Epithelial cell of proximal tubule (primary cell): ENCODE measurements around the gene GPLD1. TPM values are rescaled to one million over a fixed set of nuclear protein-coding genes. Genes with fewer than 3 reads are reported as not detected.
A peak's percentile ranks its signal among the peaks of the same experiment; 100 is the strongest.
"Not testable (repeated sequence)": the region's sequence is repeated elsewhere in the genome, so short reads cannot be mapped to it uniquely, and the experiment has no call there.

Experiments used
- DNase-seq: peaks from one replicate; pipeline ENCODE4 v3.0.0-alpha.2; 2011; ENCODE audit warnings: low read depth
- H3K4me3 ChIP-seq: 2 replicates; pipeline ENCODE4 v1.5.1; 2011; ENCODE audit warnings: low read depth, mild to moderate bottlenecking, low read length
- total RNA-seq: library from RNA; depleted of rRNA; stranded (reverse); fragments of >200 nt; gene quantifications from 2 replicates; pipeline ENCODE4 v1.2.3, GENCODE V29; 2015
- TF ChIP-seq, protein P1 (sequence below): conservative IDR thresholded peaks from 2 replicates; pipeline ENCODE4 v1.5.1; 2012; ENCODE audit warnings: low read depth, mild to moderate bottlenecking, low read length

The GPLD1 gene
- total RNA-seq, 1 donor from 2014 or later = 0.75 TPM

DNA sequence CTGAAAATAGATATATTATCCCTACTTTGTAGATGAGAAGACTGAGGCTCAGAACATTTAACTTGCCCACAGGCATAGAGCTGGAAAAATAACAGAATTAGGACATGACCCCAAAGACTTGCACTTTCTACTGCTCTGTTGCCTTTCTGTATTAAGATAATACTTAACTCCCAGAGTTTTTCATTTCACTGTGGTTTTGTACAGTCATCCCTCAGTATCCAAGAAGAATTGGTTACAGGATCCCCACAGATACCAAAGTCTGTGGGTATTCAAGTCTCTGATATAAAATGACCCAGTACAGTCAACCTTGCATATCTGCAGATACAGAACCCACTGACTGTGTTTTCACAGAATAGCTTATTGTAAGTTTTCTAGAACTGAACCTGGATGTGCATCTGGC is 69.9 kb downstream of the GPLD1 start:
- no peak overlapping the region for H3K4me3 ChIP-seq
- TF ChIP-seq, protein P1, sequence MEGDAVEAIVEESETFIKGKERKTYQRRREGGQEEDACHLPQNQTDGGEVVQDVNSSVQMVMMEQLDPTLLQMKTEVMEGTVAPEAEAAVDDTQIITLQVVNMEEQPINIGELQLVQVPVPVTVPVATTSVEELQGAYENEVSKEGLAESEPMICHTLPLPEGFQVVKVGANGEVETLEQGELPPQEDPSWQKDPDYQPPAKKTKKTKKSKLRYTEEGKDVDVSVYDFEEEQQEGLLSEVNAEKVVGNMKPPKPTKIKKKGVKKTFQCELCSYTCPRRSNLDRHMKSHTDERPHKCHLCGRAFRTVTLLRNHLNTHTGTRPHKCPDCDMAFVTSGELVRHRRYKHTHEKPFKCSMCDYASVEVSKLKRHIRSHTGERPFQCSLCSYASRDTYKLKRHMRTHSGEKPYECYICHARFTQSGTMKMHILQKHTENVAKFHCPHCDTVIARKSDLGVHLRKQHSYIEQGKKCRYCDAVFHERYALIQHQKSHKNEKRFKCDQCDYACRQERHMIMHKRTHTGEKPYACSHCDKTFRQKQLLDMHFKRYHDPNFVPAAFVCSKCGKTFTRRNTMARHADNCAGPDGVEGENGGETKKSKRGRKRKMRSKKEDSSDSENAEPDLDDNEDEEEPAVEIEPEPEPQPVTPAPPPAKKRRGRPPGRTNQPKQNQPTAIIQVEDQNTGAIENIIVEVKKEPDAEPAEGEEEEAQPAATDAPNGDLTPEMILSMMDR = no peak
- no peak for DNase-seq

DNA sequence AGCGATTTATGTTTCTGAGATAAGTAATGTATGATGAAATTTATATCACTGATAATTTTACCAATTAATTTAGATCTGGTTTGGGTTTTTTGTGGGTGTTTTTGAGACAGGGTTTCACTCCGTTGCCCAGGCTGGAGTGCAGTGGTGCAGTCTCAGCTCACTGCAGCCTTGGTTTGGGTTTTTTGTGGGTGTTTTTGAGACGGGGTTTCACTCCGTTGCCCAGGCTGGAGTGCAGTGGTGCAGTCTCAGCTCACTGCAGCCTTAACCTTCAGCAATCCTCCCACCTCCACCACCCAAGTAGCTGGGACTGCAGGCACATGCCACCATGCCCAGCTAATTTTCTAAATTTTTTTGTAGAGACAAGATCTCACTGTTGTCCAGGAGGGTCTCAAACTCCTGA is 73.6 kb downstream of the GPLD1 start:
- H3K4me3 ChIP-seq = no peak overlapping the region
- DNase-seq = no peak
- TF ChIP-seq, protein P1 = no peak

DNA sequence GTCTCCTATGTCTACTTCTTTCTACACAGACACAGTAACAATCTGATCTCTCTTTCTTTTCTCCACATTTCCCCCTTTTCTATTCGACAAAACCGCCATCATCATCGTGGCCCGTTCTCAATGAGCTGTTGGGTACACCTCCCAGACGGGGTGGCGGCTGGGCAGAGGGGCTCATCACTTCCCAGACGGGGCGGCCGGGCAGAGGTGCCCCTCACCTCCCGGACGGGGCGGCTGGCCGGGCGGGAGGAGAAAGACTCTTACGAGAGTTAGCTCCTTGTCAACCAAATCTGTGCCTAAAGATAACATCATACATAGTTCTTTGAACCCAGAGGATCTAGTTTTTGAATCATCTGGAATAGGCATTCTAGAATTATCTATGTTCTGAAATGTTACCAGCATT is 74.8 kb downstream of the GPLD1 start:
- not testable (repeated sequence) for DNase-seq, H3K4me3 ChIP-seq

- no peak overlapping the region for H3K4me3 ChIP-seq
- TF ChIP-seq, protein P1 = no peak
- no peak for DNase-seq
Measured at GRCh38 chr6:24412294-24412693, 77.1 kb downstream of the GPLD1 start.

- no peak overlapping the region for H3K4me3 ChIP-seq
- TF ChIP-seq, protein P1 = no peak
Measured at GRCh38 chr6:24410622-24411021, 78.8 kb downstream of the GPLD1 start.

DNA sequence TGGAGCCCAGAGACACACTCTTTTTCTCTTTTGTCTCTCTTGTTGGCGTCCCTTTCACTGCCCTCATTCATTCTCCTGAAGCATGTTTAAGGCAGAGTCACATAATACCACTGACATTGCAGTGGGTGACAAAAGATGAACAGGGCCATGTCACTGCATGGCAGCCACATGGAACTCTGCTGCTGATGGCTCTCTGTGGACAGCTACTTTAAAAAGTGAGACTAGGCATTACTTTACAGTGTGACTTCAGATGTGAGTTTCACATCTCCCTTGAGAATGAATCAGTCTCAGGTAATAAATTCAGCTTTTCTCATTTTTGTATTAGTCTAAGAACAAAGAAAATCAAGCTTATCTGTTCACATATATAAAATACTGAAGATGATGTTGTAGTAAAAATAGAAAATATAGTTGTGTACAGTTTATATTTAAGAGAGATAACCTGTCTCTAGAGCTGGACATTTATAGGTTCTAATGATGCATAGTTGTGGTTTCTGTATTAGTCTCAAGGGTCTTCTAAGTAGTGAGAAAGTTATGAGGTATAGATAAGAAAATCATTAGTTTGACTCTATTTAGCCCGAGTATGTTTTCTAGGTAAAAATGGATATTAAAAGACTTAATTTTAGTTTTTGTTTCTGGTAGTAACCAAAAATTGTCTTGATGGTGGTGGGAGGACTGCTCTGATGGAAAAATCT is 80.5 kb downstream of the GPLD1 start:
- no peak overlapping the region for H3K4me3 ChIP-seq
- no peak for DNase-seq
- TF ChIP-seq, protein P1 = no peak

More at GRCh38 chr6:24410622-24411021, 78.8 kb downstream of the GPLD1 start:
- no peak for DNase-seq

DNA sequence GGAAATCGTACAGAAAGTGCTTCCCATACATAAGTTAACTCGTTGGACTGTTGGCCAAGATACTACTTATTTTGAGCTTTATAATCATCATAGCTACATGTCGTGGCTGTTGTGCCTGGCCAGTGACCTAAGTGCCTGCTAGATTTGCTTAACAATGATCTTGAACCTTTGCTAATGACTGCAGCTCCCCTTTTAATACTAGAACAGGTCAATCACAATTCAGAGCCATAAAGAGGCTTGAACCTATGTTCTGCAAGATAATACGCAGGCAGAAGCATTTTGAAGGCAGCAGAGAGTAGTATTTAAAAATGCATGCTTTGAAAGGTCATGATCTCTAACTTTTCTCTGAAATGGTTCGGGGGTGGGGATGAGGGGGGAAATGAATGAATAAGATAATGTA is 84.1 kb downstream of the GPLD1 start:
- TF ChIP-seq, protein P1 = no peak
- no peak overlapping the region for H3K4me3 ChIP-seq
- no peak for DNase-seq

GRCh38 chr6:24403501-24403824 is 85.9 kb downstream of the GPLD1 start:
- no peak for DNase-seq
- TF ChIP-seq, protein P1 = no peak
- peak overlapping the region; percentile 95 for H3K4me3 ChIP-seq
